GM18508 (cell line): Measurements from ENCODE around the gene ISOC1.
A peak's percentile ranks its signal among the peaks of the same experiment; 100 is the strongest.

Experiments used
- ATAC-seq: cut with Tn5 transposase; IDR thresholded peaks from one replicate; pipeline ENCODE4 v1.9.1; 2021; ENCODE audit warnings: moderate number of reproducible peaks; ENCODE audit not compliant: insufficient read depth, unreplicated experiment

The ISOC1 gene

GRCh38 chr5:129094087-129094923 is at the start of gene ISOC1:
Gene ISOC1 (plus strand): TSS chr5:129094749. CDS start chr5:129094767, 18 bp downstream.
- ATAC-seq = peak; percentile 49

- ATAC-seq = no peak
Observed at GRCh38 chr5:129046151-129046550, 48.4 kb upstream of the ISOC1 start.

GRCh38 chr5:129048509-129048908 is 46.0 kb upstream of the ISOC1 start:
- no peak for ATAC-seq

GRCh38 chr5:129049126-129049799 is 45.3 kb upstream of the ISOC1 start:
- ATAC-seq = no peak

GRCh38 chr5:129051283-129051682 is 43.3 kb upstream of the ISOC1 start:
- ATAC-seq = no peak

GRCh38 chr5:129053438-129053837 is 41.1 kb upstream of the ISOC1 start:
- ATAC-seq = no peak

GRCh38 chr5:129057329-129057728 is 37.2 kb upstream of the ISOC1 start:
- no peak for ATAC-seq

- no peak for ATAC-seq
Observed at GRCh38 chr5:129061849-129062248, 32.7 kb upstream of the ISOC1 start.

GRCh38 chr5:129063483-129064113 is 31.0 kb upstream of the ISOC1 start:
- no peak for ATAC-seq

- no peak for ATAC-seq
Observed at GRCh38 chr5:129065721-129066120, 28.8 kb upstream of the ISOC1 start.

- no peak for ATAC-seq
Observed at GRCh38 chr5:129067745-129068144, 26.8 kb upstream of the ISOC1 start.

GRCh38 chr5:129069292-129069691 is 25.3 kb upstream of the ISOC1 start:
- ATAC-seq = peak; percentile 52

GRCh38 chr5:129073111-129073510 is 21.4 kb upstream of the ISOC1 start:
- ATAC-seq = no peak

- no peak for ATAC-seq
Observed at GRCh38 chr5:129074903-129075302, 19.6 kb upstream of the ISOC1 start.

- no peak for ATAC-seq
Observed at GRCh38 chr5:129077433-129078075, 17.0 kb upstream of the ISOC1 start.

- no peak for ATAC-seq
Observed at GRCh38 chr5:129078247-129078646, 16.3 kb upstream of the ISOC1 start.

GRCh38 chr5:129078660-129079059 is 15.9 kb upstream of the ISOC1 start:
- no peak for ATAC-seq

GRCh38 chr5:129079496-129079895 is 15.1 kb upstream of the ISOC1 start:
- no peak for ATAC-seq

- no peak for ATAC-seq
Observed at GRCh38 chr5:129080766-129081165, 13.8 kb upstream of the ISOC1 start.

- ATAC-seq = no peak
Observed at GRCh38 chr5:129082225-129083136, 12.1 kb upstream of the ISOC1 start.
